GM18873 (cell line): Measurements from ENCODE around the gene DRC1.

ENCODE experiments used
- ATAC-seq: cut with Tn5 transposase; IDR thresholded peaks from one replicate; pipeline ENCODE4 v1.9.1; 2021; ENCODE audit warnings: mild to moderate bottlenecking, moderate library complexity, moderate number of reproducible peaks; ENCODE audit not compliant: unreplicated experiment, low FRiP score

Gene DRC1

DNA sequence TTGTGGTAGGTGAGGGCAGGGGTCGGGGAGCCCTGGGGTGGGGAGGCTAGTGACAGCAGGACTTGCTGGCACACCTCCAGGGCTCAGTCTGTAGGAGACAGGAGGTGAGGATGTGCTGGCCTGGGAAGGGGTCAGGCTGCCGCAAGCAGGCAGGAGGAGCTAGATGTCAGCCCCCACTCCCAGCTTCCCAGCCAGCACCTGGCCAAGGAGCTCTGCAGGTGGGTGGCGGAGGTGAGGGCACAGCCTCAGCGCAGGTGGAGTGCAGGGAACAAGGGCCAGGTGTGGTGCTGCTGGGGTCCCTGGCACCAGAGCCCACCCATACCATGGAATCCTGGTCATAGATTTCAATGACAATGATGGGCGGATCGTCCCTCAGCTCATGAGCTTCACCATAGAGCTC, 73.3 kb downstream of the DRC1 start:
- ATAC-seq, result no peak

DNA sequence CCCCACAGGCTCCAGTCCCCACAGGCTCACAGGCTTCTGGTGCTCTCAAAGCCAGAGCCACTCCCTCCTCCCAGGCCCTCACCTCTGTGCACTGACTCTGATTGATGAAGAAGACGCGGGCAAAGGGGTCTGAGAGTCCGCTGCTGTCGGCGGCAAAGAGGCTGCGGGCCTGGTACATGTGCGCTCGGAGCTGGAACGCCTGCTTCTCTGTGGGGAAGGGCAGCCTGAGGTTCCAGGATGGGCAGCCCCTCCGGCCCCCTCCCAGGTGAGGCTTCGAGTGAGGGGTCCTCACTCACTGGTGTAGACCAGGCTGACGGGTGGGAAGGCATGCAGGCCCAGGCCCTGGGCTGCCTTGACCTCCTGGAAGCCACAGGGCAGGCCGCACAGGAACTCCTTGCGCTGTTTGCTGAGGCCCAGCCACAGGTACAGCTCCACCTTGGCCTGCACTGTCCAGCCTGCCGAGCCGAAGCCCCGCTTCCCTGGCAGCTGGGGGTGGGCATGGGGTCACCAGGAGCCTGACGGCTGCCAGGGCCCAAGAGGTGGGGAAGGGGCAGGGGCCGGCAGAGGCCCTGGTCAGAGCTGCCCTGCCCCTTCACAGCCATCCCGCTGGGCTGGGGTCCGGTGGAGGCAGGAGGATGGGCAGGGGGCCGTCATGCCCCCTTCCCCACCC, 74.2 kb downstream of the DRC1 start:
- no peak for ATAC-seq

DNA sequence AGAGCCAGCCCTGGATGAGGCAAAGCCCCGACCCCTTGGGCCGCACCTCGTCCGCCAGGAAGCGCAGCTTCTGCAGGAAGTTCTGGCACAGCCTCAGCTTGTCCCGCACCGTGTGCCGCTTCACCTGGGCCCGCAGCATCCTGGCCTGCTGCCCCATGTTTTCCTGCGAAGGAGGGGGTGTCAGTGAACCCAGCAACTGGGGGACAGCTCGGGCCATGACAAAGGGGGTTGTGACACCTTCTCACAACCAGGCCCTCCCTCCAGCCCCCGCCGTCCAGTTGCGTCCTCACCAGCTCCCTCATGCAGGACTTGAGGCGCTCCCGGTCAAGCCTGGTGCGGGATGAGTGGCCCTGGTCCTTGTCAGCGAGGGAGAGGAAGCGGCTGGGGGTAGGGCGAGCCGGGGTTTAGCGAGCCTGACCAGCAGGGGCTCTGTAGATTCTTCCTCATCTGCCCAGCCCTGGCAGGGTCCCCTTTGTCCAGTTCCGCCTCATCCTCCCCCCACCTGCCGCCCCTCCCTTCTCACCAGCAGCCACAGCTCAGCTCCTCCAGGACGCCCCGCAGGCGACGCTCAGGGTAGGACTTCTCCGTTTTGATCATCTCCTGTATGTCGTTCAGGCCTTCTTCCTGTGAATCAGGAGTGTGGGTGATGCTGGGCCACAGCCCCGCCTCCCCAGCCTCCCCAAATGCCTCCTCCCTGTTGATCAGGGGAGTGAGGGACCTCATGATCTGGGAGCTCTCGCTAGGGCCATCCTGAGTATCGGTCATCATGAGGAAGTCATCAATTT, 75.6 kb downstream of the DRC1 start:
- ATAC-seq, result no peak

DNA sequence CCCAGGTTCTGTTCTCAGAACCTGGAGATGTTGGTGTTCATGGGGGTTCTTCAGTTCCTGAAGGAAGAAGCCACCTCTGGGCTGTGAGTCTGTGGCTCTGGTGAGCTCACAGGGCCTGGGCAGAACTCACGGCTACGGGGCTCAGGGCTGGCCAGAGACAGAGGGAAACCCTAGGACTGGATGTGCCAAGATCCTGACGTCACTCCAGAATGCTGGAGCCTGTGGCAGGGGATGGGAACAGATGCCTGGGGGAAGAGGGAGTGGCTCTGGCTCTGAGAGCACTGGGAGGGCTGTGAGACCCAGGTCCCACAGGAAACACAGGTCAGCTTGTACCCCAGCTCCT, 76.2 kb downstream of the DRC1 start, which contains the start of gene OTOF:
Gene OTOF, minus strand, starts transcription at position 214 of the 343 bp plus-strand sequence.
- no peak for ATAC-seq

DNA sequence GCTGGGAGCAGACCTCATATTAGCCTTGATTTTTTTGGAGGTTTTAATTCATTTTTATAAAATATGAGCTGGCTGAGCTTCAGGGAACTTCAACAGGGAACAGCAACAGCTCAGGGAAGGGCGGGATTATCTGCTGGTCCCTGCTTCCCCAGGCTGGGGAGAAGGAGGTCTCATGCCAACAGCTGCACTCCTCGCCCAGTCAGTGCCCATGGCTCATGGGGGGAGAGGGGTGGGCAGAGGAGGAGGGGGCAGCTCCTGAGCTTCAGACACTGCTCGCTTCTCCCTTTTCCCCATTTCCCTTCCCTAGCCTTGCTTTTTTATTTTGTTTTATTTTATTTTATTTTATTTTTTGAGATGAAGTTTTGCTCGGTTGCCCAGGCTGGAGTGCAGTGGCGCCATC, 76.6 kb downstream of the DRC1 start:
- ATAC-seq, result no peak

DNA sequence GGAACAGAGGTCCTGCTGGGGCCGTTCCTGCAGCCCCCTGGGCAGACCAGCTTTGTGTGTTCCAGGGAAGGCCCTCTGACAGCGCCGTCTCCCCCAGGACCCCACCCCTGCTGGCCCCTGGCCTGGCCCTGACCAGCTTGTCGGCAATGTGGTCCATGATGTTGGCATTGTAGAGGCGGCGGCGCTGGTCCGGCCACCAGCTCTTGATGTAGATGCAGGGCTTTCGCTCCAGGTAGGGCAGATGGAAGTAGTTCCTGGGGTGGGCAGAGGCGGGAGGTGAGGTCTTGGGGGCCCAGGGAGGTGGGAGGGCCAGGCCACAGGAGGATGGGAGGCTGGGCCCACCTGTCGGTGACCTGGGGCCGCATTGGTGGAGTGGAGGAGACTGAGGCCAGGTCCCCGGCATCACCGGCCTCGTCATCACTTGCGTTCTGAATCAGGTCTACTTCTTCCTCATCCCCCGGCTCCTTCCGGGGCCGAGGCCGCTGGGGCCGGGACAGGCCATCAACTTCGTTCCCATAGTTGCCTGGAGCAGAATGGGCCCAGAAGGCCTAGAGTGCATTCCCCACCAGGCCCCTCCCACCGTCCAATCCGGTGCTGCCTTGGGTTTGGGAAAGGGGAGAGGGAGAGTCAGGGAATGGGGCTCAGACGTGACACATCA, 77.5 kb downstream of the DRC1 start:
- no peak for ATAC-seq

DNA sequence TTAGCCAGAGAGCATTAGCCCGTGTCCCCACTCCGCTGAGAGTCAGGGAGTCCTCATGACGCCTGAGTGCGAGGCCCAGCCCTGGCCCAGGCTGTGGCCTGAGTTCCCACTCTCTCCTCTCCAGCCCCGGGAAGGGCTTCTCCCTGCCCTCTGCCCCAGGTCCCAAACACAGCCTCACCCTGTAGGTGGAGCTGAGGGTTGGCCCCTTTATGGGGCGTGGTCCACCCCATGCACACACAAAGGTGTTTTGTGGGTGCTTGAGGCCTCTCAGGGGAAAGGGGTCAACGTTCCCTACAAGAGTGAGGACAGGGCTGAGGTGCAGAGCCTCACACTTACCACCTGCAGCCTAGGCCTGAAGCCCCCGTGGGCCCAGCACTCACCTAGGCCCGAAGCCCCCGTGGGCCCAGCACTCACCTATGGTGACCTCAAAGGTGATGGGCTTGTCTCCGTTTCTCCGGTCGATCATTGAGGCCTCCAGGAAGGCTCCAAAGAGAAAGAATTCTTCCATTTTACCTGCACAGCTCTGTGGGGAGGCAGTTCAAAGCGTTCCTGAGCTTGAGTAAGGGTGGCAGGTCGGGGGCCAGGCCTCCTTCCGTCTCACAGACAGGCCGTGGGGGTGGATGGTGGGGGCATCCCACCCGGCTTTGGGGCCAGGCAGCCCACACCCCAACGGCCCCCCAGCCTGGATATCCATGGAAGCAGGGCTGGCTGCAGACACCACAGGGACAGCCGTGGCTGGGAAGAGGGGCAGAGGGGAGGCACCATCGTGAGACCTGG, 78.3 kb downstream of the DRC1 start:
- ATAC-seq, result no peak

DNA sequence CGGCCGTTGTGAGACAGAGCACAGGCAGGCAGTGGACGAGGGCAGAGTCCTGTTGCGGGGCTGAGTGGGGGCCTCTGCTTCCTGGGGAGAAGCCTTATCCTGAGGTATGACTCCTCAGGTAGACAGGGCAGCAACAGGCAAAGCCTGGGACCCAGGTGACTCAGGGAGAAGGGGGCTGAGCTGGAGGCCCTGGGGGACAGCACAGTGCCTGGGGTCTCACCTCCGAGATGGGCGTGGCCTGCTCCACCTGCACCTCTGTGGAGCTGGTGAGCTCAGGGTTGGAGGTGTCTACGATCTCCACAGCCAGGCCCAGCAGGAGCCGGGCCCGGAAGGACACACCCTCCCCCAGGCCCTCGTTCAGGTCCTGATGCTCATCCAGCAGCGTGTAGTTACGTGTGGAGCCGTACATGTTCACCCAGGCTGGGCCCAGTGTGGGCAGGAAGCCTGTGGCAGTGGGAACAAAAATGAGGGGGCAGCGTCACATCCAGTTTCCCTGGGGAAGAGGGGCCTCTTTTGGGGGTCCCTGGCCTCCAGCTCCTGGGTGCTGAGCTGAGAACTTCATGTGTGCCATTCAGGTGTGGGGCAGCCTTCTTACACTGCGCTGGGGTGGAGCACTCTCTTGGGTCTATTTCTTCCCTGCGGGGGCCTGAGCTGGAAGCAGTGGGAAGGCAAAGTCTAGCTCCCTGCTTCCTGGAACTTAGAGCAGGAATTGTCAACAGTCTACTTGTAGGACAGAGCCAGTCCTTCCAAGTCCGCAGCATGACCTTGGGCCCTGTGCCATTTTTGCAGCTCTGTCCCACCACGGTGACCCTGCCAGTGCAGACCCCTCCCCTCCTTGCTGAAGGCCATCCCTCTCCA, 79.1 kb downstream of the DRC1 start:
- ATAC-seq, result no peak

DNA sequence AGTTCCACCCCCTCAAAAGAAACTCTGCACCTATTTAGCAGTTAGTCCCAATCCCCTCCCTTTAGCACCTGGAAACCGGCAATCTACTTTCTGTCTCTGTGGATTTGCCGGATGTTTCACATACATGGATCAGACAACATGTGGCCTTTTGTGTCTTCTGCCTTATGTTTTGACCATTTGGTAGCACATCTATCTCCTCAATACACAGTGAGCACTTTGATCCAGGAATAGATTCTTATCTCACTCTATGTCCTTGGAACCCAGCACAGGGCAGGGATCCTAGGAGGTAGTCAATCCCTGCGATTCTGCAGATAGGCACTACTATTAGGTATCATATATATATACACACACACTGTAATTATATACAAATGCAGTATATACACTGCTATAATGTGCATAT, 80.0 kb downstream of the DRC1 start:
- no peak for ATAC-seq

DNA sequence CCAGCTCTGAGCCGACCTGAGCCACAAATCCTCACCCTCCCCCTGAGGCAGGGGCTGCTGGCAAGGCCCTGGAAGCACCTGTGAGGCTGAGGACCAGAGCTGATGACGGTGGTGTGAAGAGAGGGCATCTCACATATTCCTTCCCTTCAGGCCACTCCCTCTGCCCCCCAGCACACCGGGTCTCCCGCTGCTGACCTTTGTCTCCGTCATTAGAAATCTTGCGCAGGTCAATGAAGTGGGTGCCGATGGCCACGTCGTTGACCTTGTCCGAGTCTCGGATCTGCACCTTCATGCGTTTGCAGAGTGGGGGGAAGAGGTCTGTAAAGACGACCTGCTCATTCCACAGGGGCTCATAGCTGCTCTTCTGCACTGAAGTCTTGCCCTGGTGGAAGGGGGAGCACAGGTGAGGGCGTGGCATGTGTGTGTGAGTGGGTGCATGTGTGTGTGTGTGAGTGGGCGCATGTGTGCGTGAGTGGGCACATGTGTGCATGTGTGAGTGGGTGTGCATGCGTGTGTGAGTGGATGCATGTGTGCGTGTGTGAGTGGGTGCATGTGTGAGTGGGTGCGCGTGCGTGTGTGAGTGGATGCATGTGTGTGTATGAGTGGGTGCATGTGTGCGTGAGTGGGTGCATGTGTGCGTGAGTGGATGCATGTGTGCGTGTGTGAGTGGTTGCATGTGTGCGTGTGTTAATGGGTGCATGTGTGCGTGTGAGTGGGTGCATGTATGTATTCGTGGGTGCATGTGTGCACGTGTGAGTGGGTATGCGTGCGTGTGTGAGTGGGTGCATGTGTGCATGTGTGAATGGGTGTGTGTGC, 80.7 kb downstream of the DRC1 start:
- ATAC-seq, result no peak

DNA sequence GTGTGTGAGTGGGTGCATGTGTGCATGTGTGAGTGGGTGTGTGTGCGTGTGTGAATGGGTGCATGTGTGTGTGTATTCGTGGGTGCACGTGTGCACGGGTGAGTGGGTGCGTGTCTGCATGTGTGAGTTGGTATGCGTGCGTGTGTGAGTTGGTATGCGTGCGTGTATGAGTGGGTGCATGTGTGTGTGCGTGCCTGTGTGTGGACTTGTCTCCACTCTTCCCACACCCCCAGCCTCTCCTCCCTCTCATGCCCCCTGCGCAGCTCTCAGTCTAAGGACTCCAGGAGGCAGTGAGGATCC, 81.3 kb downstream of the DRC1 start:
- ATAC-seq, result no peak

DNA sequence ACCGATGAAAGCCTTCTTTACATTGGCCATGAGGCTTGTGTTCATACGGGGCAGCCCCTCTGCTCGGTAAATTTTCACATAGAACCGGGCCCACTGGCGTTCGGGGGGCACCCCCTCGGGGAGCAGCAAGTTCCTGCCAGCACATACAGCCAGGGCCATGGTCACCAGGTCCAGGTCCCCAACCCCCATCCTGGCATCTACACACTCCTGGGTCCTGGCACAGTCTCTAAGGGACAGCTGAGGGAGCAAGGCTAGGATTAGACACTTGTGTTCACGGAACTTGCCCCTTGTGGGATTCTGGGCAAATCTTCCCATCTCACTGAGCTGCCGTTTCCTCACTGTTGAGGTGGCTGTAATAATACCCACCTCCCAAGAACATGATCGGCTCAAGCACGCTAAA, 81.8 kb downstream of the DRC1 start:
- ATAC-seq, result no peak

DNA sequence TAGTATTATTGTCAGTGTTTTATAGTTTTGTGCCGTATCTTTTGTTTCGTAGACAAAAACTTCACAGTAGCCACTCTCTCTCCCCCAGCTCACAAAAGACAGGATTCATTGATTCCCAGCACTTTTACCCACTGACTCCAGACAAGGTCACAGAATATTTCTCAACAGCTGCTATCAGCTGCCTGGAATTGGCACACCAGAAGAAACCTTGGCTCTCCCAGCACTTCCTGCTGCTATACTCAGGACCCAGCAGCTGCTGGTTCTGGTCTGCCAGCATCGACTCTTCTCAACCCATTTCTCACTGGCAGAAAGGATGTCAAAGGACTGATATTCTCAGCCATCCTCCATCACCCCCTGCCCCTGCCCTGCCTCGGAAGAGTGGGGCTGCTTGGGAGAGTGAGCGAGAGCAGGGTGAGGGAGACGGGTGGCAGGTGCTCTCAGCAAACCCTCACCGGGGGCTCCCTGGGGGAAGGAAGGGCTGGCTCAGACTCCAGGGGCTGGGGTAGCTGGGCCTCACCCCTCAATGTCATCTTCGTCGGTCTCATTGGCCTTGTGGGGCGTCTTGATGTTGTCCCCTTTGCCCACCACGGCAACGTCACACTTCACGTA, 82.3 kb downstream of the DRC1 start:
- ATAC-seq, result no peak

DNA sequence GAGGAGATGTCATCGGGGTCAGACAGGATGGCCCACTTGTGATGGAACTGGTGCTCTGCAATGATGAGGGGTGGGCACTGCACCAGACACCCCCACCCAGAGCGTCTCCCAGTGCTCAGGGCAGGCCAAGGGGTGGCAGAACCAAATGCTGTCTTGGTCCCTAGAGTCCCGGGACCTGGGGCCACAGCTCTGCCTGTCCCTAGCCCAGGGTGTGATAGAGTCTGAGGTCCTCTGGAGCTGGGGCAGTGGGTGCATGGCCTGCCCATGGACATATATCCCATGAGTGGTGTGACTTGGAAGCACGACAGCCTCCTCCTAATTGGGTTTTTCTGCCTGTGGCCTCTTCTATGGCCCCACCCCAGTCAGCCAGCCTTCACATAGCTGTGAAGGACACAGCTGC, 82.9 kb downstream of the DRC1 start:
- no peak for ATAC-seq

DNA sequence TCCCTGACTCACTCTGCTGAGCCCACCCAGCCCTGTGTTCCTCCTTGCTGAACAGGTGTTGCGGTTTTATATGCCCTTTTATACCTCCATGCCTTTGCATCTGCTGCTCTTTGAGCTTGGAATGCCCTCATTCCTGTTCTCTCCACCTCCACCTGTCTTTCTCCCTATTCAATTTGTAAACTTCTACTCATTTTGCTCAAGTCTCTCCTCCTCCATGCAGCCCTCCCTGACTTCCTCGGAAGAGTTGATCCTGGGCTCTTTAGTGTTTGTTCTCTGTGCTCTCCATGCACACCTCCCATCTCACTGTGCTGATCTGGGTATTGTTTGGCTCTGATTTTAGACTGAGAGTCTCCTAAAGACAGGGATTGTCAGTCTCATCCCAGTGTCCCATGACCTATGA, 83.4 kb downstream of the DRC1 start:
- no peak for ATAC-seq

DNA sequence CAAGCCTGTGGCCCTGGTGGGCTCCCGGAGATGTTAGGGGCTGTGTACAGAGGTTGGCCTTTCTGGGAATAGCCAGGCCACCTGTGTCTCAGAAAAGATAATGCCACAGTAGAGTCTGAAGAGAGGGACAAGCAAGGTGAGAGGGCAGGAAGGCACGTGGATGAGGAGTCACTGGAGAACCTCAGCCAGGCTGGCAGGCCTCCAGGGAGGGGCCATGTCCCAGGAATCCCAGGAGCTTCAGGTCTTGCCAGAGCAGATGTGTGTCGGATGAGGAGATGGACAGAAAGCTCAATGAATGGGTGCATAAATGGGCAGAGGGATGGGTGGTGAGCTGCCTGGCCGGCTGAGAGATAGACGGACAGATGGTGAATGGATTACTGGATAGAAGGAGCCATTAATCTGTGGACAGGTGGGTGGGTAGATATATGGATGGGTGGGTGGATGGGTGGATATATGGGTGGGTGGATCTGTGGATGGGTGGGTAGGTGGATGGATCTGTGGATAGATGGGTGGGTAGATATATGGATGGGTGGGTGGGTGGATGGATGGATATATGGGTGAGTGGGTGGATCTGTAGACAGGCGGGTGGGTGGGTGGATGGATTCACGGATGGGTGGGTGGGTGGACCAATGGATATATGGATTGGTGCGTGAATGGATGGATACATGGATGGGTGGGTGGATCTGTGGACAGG, 84.2 kb downstream of the DRC1 start:
- ATAC-seq, result no peak

DNA sequence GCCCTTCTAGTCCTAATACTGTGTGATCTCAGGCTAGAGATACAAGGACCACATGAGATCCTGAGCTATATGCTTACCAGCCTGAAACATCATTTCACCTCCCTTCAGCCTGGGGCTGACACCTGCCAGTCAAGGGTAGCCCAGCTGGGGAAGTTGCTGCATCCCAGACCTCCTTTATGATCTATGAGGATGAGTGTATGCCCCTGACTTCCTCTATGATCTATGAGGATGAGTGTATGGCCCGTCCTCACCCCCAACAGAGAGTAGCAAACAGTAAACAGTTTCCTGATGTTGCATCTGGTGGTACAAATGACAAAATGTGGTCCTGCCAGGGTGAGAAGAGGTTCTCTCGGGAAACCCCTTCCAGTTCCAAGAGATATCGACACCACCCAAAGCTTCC, 85.1 kb downstream of the DRC1 start:
- no peak for ATAC-seq

DNA sequence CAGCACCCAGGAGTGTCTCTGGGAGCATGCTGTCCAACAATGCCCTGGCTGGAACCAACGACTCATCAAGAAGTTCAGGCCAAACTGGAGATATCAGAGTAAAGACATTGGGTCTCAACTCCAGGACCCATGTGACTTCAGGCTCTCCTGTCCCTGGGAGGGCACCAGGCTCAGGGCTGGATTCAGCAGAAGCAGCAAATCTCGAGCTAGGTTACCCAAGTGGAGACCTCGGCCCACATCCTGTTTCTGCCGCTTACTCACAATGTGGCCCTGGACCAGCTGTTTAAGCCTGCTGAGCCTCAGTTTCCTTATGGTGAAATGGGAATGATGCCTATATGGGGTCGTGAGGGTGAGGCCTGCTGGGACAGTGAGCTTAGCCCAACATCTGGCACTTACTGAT, 85.5 kb downstream of the DRC1 start:
- no peak for ATAC-seq
